Astrocyte (in vitro differentiated cells and primary cell): Measurements from ENCODE around the gene DIRAS2. TPM values are rescaled to one million over a fixed set of nuclear protein-coding genes. Genes with fewer than 3 reads are reported as not detected.
A peak's percentile ranks its signal among the peaks of the same experiment; 100 is the strongest.

Source experiments
- DNase-seq: peaks from one replicate; pipeline ENCODE4 v3.0.0-alpha.2; 2010; ENCODE audit warnings: low read depth
- FAIRE-seq: peaks from 2 replicates; lab custom pipeline; 2011; peaks lifted over from hg19 to GRCh38; lab: Jason Lieb, UNC
- H2AFZ ChIP-seq: 2 replicates; pipeline ENCODE4 v1.6.0; 2012; ENCODE audit warnings: low read depth, low read length, inconsistent platforms
- H3K27ac ChIP-seq: 2 replicates; pipeline ENCODE4 v1.5.1; 2011; ENCODE audit warnings: low read depth, low read length, inconsistent platforms
- H3K27me3 ChIP-seq: 2 replicates; pipeline ENCODE4 v1.6.0; 2011; ENCODE audit warnings: low read length, inconsistent platforms; ENCODE audit not compliant: insufficient read depth
- H3K36me3 ChIP-seq: 2 replicates; pipeline ENCODE4 v1.5.1; 2011; ENCODE audit warnings: low read length, inconsistent platforms; ENCODE audit not compliant: insufficient read depth
- H3K4me1 ChIP-seq: 2 replicates; pipeline ENCODE4 v1.5.1; 2011; ENCODE audit warnings: low read length, inconsistent platforms; ENCODE audit not compliant: insufficient read depth
- H3K4me2 ChIP-seq: 2 replicates; pipeline ENCODE4 v1.6.0; 2012; ENCODE audit warnings: low read length, inconsistent platforms
- H3K4me3 ChIP-seq: 2 replicates; pipeline ENCODE4 v1.5.1; 2011; ENCODE audit warnings: low read depth, mild to moderate bottlenecking, low read length, inconsistent platforms; ENCODE audit not compliant: insufficient read depth
- H3K79me2 ChIP-seq: 2 replicates; pipeline ENCODE4 v1.6.0; 2012; ENCODE audit warnings: mild to moderate bottlenecking, low read length, inconsistent platforms; ENCODE audit not compliant: insufficient read depth
- H3K9ac ChIP-seq: 2 replicates; pipeline ENCODE4 v1.6.0; 2012; ENCODE audit warnings: mild to moderate bottlenecking, low read length, inconsistent platforms
- H3K9me3 ChIP-seq: 2 replicates; pipeline ENCODE4 v1.5.1; 2012; ENCODE audit warnings: low read depth, mild to moderate bottlenecking, low read length, inconsistent platforms; ENCODE audit not compliant: insufficient read depth
- H4K20me1 ChIP-seq: 2 replicates; pipeline ENCODE4 v1.6.0; 2012; ENCODE audit warnings: low read length, inconsistent platforms; ENCODE audit not compliant: insufficient read depth
- H3K27ac Mint-ChIP-seq: one replicate; pipeline ENCODE4 v1.8.0; 2021; ENCODE audit warnings: mild to moderate bottlenecking, mixed read lengths; ENCODE audit not compliant: unreplicated experiment
- H3K27me3 Mint-ChIP-seq: one replicate; pipeline ENCODE4 v1.8.0; 2021; ENCODE audit warnings: low read depth, mixed read lengths; ENCODE audit not compliant: unreplicated experiment
- H3K36me3 Mint-ChIP-seq: one replicate; pipeline ENCODE4 v1.8.0; 2021; ENCODE audit warnings: low read depth, mixed read lengths; ENCODE audit not compliant: unreplicated experiment
- H3K4me1 Mint-ChIP-seq: one replicate; pipeline ENCODE4 v1.8.0; 2021; ENCODE audit warnings: low read depth, mixed read lengths; ENCODE audit not compliant: unreplicated experiment
- H3K4me3 Mint-ChIP-seq: one replicate; pipeline ENCODE4 v1.8.0; 2021; ENCODE audit warnings: mild to moderate bottlenecking, moderate library complexity, mixed read lengths; ENCODE audit not compliant: unreplicated experiment
- H3K9me3 Mint-ChIP-seq: one replicate; pipeline ENCODE4 v1.8.0; 2021; ENCODE audit warnings: mild to moderate bottlenecking, mixed read lengths; ENCODE audit not compliant: unreplicated experiment
- CTCF ChIP-seq: IDR thresholded peaks from 2 replicates; pipeline ENCODE4 v1.5.1; 2011; ENCODE audit warnings: low read depth, mild to moderate bottlenecking, inconsistent platforms, low read length, moderate library complexity; ENCODE audit not compliant: insufficient read depth
- EZH2 ChIP-seq: IDR thresholded peaks from 2 replicates; pipeline ENCODE4 v1.6.1; 2012; ENCODE audit warnings: mild to moderate bottlenecking, low read length, inconsistent platforms; ENCODE audit not compliant: insufficient read depth
- total RNA-seq: library from RNA; stranded (reverse); gene quantifications from 2 replicates; pipeline ENCODE4 v1.2.1, GENCODE V29; 2021

DIRAS2 gene
- total RNA-seq, 1 donor from 2014 or later, result 0.27 TPM

GRCh38 chr9:90641884-90642487 is 638 bp downstream of the DIRAS2 start:
- Histone ChIP-seq H3K4me3 (peak overlapping the region; percentile 60), H3K36me3 (no peaks in the 10 kb centered on the region), H3K27me3 (peaks cover 20% of the 10 kb centered on the region), H3K4me1 (peaks cover 5% of the 10 kb centered on the region), H3K27ac (no peak overlapping the region), H3K4me2 (peak overlapping the region; percentile 95), H3K9me3 (no peaks in the 10 kb centered on the region), H3K9ac (peak overlapping the region; percentile 52), H4K20me1 (no peaks in the 10 kb centered on the region), H2AFZ (peak overlapping the region; percentile 18), H3K79me2 (no peaks in the 10 kb centered on the region)
- DNase-seq (no peak), FAIRE-seq (no peak)
- TF ChIP-seq EZH2 (no peak), CTCF (no peak)
- Mint-ChIP-seq H3K36me3 (no peaks in the 10 kb centered on the region), H3K27me3 (peaks cover 43% of the 10 kb centered on the region), H3K9me3 (no peaks in the 10 kb centered on the region), H3K4me3 (peak overlapping the region; percentile 81), H3K27ac (no peak overlapping the region), H3K4me1 (peaks cover 6% of the 10 kb centered on the region)

- no peaks in the 10 kb centered on the region for H3K36me3 ChIP-seq
- H3K9me3 Mint-ChIP-seq, result no peaks in the 10 kb centered on the region
- peaks cover 36% of the 10 kb centered on the region for H3K27me3 Mint-ChIP-seq
These were observed 1.5 kb downstream of the DIRAS2 start for GRCh38 chr9:90641086-90641485.

More at GRCh38 chr9:90641086-90641485, 1.5 kb downstream of the DIRAS2 start:
- no peaks in the 10 kb centered on the region for H3K9me3 ChIP-seq
- no peaks in the 10 kb centered on the region for H3K36me3 Mint-ChIP-seq
- no peaks in the 10 kb centered on the region for H4K20me1 ChIP-seq
- H3K4me1 ChIP-seq, result peaks cover 5% of the 10 kb centered on the region
- H3K27ac ChIP-seq, result no peak overlapping the region
- FAIRE-seq, result no peak
- no peak overlapping the region for H3K4me2 ChIP-seq
- H3K4me1 Mint-ChIP-seq, result peaks cover 6% of the 10 kb centered on the region
- H3K4me3 ChIP-seq, result no peak overlapping the region
- peaks cover 20% of the 10 kb centered on the region for H3K27me3 ChIP-seq
- no peak for DNase-seq
- no peak overlapping the region for H3K9ac ChIP-seq
- TF ChIP-seq EZH2 (no peak), CTCF (no peak)
- H3K79me2 ChIP-seq, result no peaks in the 10 kb centered on the region
- H3K27ac Mint-ChIP-seq, result no peak overlapping the region
- H3K4me3 Mint-ChIP-seq, result no peak overlapping the region
- no peak overlapping the region for H2AFZ ChIP-seq
